GM18909 (cell line): Measurements from ENCODE around the gene ACAD11.
"Not testable (repeated sequence)": the region's sequence is repeated elsewhere in the genome, so short reads cannot be mapped to it uniquely, and the experiment has no call there.

Experiments used
- ATAC-seq: cut with Tn5 transposase; IDR thresholded peaks from one replicate; pipeline ENCODE4 v1.9.1; 2021; ENCODE audit warnings: mild to moderate bottlenecking; ENCODE audit not compliant: unreplicated experiment, poor library complexity

ACAD11 gene

GRCh38 chr3:132615301-132615700, 44.3 kb downstream of the ACAD11 start:
- not testable (repeated sequence) for ATAC-seq

- not testable (repeated sequence) for ATAC-seq
These were observed 53.0 kb downstream of the ACAD11 start for GRCh38 chr3:132606620-132607019.

GRCh38 chr3:132606085-132606484, 53.5 kb downstream of the ACAD11 start:
- no peak for ATAC-seq

GRCh38 chr3:132605374-132605792, 54.2 kb downstream of the ACAD11 start:
- ATAC-seq: no peak

DNA sequence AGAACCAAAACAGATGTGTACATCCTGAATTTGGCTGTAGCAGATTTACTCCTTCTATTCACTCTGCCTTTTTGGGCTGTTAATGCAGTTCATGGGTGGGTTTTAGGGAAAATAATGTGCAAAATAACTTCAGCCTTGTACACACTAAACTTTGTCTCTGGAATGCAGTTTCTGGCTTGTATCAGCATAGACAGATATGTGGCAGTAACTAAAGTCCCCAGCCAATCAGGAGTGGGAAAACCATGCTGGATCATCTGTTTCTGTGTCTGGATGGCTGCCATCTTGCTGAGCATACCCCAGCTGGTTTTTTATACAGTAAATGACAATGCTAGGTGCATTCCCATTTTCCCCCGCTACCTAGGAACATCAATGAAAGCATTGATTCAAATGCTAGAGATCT, 59.0 kb downstream of the ACAD11 start:
- ATAC-seq: not testable (repeated sequence)

GRCh38 chr3:132598181-132598580, 61.4 kb downstream of the ACAD11 start:
- no peak for ATAC-seq

- no peak for ATAC-seq
These were observed 61.9 kb downstream of the ACAD11 start for GRCh38 chr3:132597660-132598059.

DNA sequence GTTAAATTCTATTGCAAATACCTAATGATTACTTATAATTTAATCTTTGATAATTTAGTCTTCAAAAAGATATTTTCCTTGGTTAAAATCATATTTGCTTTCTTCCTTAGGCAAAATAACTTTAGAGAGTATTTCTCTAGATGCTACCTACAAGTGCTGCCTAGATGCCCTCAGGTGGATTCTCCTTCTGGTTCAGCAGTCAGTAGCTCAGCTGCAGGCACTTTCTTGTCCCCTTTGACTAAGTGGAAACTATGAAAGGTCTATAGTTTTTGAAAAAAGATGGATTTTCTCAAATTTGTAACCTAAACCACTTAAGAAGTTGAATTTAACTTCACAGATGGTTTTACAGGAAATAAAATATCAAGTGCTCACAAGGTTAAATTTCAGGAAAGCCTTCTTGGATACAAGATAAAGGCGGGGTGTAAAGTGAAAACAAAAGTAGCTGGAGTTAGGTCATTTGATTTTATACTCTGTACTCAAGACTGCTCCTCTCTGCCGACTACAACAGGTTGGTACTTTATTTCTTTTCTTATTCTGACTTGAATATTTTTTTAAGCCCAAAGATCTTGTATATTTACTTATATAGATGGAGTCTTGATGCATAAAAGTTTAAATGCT, 62.7 kb downstream of the ACAD11 start, which contains the start of gene ACKR4:
TSS of gene ACKR4 (plus strand) at position 455 of the 618 bp plus-strand sequence. CDS start 3,128 bp downstream, outside the sequence.
- no peak for ATAC-seq

DNA sequence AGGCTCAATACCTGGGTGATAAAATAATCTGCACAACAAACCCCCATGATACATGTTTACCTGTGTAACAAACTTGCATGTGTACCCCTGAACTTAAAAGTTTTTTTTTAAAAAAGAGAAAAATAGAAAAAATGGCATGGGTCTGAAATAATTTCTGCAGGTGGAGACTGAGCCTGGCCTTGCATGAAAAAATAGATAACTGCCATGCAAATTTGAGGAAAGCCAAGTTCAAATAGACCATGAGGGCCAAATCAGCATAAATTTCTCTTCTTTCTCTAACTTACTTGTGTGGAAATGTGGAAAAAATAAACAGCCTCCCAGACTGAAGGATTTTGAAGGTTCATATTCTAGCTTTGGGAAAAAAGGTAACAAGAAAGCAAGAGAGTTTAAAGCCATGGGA, 63.3 kb downstream of the ACAD11 start:
- ATAC-seq: no peak

DNA sequence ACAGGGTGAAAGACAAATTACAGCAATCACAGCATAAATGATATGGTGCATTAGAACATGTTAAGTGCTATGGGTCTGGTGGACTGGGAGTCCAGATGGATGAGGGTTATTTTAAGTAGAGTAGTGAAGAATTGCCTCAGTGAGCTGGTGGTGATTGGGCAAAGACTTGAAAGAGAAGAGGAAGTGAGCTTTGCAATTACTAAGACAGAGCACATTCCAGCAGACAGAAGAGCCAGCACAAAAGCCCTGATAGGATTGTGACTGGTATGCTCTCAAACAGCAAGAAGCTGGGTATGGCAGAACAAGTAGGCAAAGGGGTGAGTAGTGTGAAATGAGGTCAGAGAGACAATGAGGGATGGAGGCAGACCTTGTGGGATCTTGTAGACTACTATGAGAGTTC, 64.6 kb downstream of the ACAD11 start:
- ATAC-seq: no peak

- no peak for ATAC-seq
These were observed 65.1 kb downstream of the ACAD11 start for GRCh38 chr3:132594498-132594897.

DNA sequence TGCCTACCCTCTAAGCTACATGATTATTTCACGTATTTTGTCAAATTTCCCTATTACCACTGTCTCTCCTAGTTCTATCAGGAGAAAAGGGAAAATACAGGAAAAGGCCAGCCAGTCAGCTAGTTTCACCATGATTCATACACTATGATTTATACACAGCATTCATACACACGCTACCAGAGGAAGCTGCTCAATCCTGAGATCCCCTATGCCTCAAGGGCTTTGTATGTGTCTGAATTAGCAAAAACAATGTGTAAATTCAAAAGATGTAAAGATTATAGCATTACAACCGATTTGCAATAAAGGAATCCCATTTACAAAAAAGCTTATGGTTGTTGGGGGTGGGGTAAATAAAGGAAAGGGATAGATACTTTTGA, 65.7 kb downstream of the ACAD11 start:
- no peak for ATAC-seq

DNA sequence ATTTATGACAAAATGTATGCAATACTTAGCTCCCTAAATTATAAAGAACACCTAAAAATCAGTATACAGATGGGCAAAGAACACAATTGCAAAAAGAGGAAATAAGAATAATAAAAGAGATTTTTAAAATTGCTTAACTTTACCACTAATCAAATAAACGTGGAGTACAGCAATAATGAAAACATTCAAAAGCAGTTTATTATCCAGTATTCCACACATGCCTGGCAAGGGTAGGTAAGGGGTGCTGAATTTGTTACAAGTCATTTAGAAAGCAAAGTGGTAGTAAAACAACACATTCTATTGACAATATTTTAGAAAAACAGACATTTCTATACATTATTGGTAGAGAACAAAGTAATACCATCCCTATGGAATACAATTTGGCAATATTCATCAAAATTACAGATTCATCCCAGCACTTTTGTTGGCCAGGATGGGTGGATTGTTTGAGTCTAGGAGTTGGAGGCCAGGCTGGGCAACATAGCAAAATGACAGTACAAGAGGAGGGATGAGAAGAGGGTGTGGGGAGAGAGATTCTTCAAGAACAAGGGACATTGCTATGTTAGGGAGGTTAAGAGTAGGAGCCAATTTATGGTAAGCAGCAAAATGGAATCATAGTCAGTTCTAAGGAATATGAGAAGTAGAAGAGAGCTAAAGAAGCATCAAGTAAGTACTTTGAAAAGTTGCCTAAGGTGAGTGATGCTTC, 66.2 kb downstream of the ACAD11 start:
- ATAC-seq: no peak

DNA sequence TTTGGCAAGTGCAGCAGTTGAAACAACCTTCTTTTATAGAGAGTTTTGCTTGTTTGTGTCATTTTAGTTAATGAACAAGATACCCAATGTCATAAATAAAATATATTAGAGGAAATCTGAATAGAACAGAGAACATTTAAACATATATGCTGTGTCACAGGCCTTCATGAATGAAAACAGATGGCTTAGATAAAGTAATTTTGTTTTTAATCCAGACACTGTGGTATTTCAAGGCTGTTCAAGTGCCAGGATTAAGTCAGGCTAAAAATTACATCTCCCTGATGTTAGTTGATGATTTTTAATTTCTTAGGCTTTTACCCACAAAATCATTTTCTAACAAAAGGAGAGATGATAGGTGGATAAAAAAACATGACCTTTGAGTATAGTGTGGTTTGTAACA, 67.4 kb downstream of the ACAD11 start:
- ATAC-seq: no peak

DNA sequence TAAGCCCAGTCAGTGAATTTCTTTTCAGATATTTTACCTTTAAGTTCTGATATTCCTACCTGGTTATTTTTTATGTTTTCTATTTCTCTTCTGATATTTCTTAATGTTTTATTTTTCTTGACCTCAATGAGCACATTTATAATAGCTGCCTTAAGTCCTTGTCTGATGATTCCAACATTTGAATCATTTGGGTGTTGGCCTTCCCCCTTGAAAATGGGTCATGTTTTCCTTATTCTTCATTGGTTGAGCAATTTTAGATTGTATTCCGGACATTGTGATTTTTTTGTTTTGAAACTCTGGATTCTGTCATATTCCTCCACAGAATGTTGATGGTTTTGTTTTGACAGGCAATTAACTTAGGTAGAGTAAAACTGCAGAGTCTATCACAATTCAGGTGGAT, 72.2 kb downstream of the ACAD11 start:
- no peak for ATAC-seq

GRCh38 chr3:132573797-132574211, 85.8 kb downstream of the ACAD11 start:
- no peak for ATAC-seq

GRCh38 chr3:132570016-132570415, 89.6 kb downstream of the ACAD11 start:
- no peak for ATAC-seq

DNA sequence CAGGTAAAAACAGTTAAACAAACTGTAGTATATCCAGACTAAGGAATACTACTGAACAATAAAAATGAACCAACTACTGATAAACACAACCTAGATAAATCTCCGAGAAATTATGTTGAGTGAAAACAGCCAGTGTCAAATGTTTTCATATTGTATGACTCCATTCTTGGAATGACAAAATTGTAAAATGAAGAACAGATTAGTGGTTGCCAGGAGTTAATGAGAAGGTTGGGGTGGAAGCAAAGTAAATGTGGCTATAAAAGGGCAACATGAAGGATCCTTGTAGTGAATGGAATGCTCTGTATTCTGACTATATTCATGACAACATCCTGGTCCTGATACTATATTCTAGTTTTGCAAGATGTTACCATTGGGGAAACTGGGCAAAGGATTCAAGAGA, 90.0 kb downstream of the ACAD11 start:
- ATAC-seq: no peak

DNA sequence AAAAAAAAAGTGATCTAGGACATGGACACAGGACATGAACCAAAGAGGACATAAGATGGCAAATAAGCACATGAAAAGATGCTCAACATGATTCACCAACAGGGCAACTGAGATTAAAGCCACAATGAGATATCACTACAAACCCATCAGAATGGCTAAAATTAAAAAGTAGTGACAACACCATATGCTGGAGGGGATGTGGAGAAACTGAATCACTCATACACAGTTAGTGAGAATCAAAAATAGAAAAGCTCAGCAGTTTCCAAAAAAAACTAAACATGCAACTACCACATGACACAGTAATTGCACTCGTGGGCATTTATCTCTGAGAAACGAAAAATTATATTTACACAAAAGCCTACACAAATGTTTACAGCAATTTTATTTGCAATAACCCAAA, 90.5 kb downstream of the ACAD11 start:
- ATAC-seq: no peak

- no peak for ATAC-seq
These were observed 91.2 kb downstream of the ACAD11 start for GRCh38 chr3:132568422-132568821.

DNA sequence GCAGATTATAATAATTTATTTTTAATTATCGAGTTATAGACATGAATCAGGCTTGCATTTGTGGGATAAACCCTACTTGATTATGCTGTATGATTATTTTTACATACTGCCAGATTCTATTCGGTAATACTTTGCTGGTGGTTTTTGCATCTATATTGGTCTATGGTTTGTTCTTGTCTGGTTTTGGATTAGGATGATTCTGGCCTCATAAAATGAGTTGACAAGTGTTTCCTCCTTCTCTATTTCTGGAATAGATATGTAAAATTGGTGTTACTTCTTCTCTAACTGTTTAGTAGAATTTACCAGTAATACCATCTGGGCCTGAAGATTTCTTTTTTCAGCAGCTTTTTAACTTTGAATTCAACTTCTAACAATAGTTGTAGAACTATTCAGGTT, 95.5 kb downstream of the ACAD11 start:
- ATAC-seq: no peak
